Urinary bladder (tissue), 4 donors: ENCODE measurements around the gene IKZF3. TPM values are rescaled to one million over a fixed set of nuclear protein-coding genes. Genes with fewer than 3 reads are reported as not detected.

Experiments
- DNase-seq: peaks from one replicate; pipeline ENCODE4 v3.0.0-alpha.2; 2015; ENCODE audit errors: extremely low spot score
- H3K27ac ChIP-seq: one replicate; pipeline ENCODE4 v1.5.1; 2013; ENCODE audit warnings: low read depth, mild to moderate bottlenecking, moderate library complexity
- H3K36me3 ChIP-seq: one replicate; pipeline ENCODE4 v1.6.1; 2013; ENCODE audit warnings: mild to moderate bottlenecking, moderate library complexity; ENCODE audit not compliant: insufficient read depth
- H3K4me1 ChIP-seq: one replicate; pipeline ENCODE4 v1.6.1; 2013; ENCODE audit warnings: mild to moderate bottlenecking, moderate library complexity; ENCODE audit not compliant: insufficient read depth
- H3K4me3 ChIP-seq: one replicate; pipeline ENCODE4 v1.5.1; 2013; ENCODE audit warnings: low read depth, low read length
- WGBS: extraction: QIAGEN DNeasy Blood & Tissue Kit; methylation state at CpG from one replicate; pipeline ENCODE4 v1.1.7; 2013; 5-methylcytosine and 5-hydroxymethylcytosine counted together
- polyA plus RNA-seq: library from polyadenylated mRNA; stranded (reverse); fragments of 200-250 nt; gene quantifications from one replicate; pipeline ENCODE4 v1.2.3, GENCODE V29; 2013
- total RNA-seq: library from RNA; depleted of rRNA; stranded (reverse); fragments of >200 nt; gene quantifications from one replicate; pipeline ENCODE4 v1.2.3, GENCODE V29; 2014
- donor health status: healthy with polysubstance abuse.
- donor health status: healthy.

IKZF3 gene
- total and polyA plus RNA-seq, 2 donors: 0.58 to 1.2 TPM

DNA sequence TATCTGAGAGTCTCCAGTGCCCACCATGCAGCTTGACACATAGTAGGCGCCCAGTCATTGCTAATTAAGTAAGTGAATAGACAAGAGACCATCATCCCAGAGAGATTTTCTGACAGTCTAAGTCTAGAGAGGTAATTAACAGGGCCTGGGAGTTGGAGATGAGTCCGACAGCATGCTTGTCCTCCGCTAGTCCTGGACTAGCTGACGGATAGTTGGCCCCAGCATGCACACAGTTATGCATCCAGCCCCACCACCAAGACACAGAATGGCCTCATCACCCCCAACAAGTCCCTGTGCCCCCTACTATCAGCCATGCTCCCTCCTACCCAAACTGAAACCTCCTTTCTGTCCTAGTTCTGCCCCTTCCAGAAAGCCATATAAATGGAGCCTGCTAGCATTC lies 116.4 kb downstream of the IKZF3 start:
- WGBS: 90% methylated on average over 4 of the region's 4 CpGs
- Histone ChIP-seq H3K27ac (no peak overlapping the region), H3K4me1 (no peaks in the 10 kb centered on the region), H3K36me3 (no peaks in the 10 kb centered on the region), H3K4me3 (no peak overlapping the region)
- DNase-seq: no peak

DNA sequence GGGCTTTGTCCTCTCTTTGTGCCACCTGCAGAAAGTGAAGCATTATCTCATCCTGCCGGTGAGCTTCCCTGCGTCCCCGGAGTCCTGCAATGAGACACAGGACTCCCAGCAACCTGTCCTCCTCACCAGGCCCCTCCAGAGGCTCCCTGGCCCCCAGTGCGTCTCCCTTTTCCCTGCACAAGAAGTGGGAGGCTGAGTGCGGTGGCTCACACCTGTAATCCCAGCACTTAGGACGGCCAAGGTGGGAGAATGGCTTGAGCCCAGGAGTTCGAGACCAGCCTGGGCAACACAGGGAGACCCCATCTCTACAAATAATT lies 118.0 kb downstream of the IKZF3 start:
- DNase-seq: no peak

DNA sequence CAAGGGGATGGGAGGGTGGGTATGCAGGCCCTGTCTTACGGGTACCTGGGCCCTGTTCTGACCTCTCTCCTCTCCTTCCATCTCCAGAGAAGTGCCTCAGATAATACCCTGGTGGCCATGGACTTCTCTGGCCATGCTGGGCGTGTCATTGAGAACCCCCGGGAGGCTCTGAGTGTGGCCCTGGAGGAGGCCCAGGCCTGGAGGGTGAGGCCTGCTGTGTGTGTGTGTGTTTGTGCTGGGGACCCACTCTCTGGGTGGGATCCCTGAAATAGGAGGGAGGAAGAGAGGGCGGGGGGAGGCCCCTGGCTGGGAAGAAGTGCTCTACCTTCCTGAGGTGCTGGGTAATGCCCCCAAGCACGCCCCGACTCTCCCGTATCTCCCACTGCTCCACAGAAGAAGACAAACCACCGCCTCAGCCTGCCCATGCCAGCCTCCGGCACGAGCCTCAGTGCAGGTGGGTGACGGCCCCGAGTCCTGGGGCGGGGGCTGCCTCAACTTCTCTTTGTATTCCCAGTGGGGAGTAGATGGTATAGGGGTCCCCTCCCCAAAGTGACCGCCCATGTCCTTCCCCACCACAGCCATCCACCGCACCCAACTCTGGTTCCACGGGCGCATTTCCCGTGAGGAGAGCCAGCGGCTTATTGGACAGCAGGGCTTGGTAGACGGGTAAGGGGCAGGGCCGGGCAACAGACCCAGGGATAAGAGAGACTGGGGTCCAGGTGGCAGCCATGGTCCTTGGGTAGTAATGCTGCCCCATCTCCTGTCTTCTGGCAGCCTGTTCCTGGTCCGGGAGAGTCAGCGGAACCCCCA lies 118.6 kb downstream of the IKZF3 start:
- no peak for DNase-seq
- no peak overlapping the region for H3K4me3 ChIP-seq
- H3K27ac ChIP-seq: no peak overlapping the region
- no peaks in the 10 kb centered on the region for H3K36me3 ChIP-seq
- H3K4me1 ChIP-seq: no peaks in the 10 kb centered on the region
- WGBS: 94% methylated on average over 23 of the region's 23 CpGs

More for the DNA sequence above, 118.0 kb downstream of the IKZF3 start:
- no peaks in the 10 kb centered on the region for H3K4me1 ChIP-seq
- 93% methylated on average over 7 of the region's 7 CpGs for WGBS
- H3K36me3 ChIP-seq: no peaks in the 10 kb centered on the region
- H3K27ac ChIP-seq: no peak overlapping the region
- H3K4me3 ChIP-seq: no peak overlapping the region

DNA sequence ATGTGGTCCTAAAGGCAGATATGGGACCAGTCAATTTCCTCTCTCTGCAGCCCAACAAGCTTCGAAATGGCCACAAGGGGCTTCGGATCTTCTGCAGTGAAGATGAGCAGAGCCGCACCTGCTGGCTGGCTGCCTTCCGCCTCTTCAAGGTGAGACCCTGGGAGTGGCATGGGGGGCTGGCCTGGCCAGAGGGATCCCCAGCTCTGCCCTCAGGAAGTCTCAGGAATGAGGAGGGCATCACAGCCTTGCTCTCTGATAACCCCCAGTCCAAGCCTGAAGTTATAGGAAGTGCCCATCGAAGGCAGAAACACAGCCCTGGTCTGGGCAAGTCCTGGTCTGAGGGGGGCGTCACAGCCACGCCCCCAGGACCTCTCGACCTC lies 119.3 kb downstream of the IKZF3 start:
- no peaks in the 10 kb centered on the region for H3K4me1 ChIP-seq
- no peak overlapping the region for H3K4me3 ChIP-seq
- no peak for DNase-seq
- no peaks in the 10 kb centered on the region for H3K36me3 ChIP-seq
- no peak overlapping the region for H3K27ac ChIP-seq
- 74% methylated on average over 8 of the region's 8 CpGs for WGBS

DNA sequence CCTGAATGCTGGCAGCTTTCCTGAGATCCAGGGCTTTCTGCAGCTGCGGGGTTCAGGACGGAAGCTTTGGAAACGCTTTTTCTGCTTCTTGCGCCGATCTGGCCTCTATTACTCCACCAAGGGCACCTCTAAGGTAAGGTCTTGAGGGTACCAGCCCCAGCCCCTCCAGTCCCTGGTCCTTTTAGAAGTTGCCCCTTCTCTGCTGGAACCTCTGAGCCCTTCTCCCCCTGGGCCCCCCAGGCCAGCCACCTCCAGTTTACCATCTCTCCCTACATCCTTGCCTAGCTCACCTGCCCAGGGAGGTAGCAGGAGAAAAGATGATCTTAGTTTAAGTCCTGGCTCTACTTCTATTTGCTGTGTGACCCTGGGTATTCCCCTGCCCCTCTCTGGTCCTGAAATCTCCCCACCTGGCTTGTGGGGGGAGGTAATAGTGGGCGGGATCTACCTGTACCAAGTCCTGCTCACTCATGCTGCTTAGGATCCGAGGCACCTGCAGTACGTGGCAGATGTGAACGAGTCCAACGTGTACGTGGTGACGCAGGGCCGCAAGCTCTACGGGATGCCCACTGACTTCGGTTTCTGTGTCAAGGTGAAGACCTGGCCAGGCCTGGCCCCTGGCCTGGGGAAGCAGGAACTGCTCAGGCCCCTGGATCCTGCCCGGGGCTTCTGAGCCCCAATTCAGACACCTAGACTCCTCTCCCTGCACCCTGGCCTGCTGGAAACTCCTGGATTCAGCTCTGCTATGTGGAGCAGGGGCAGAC lies 119.9 kb downstream of the IKZF3 start:
- no peak for DNase-seq
- Histone ChIP-seq H3K27ac (no peak overlapping the region), H3K36me3 (no peaks in the 10 kb centered on the region), H3K4me1 (no peaks in the 10 kb centered on the region), H3K4me3 (no peak overlapping the region)
- 83% methylated on average over 16 of the region's 16 CpGs for WGBS

DNA sequence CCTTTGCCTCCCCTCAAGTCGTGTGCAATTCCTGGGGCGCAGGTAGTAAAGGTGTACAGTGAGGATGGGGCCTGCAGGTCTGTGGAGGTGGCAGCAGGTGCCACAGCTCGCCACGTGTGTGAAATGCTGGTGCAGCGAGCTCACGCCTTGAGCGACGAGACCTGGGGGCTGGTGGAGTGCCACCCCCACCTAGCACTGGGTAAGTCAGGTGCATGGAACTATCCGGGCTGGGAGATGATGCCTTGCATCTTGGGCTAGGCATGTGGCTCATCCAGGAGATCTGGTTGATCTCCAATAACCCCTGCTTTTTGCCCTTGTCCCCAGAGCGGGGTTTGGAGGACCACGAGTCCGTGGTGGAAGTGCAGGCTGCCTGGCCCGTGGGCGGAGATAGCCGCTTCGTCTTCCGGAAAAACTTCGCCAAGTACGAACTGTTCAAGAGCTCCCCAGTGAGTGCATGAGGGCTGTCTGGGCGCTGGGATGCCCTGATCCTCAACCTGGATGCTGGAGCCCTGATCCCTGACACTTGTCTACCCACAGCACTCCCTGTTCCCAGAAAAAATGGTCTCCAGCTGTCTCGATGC lies 121.2 kb downstream of the IKZF3 start:
- no peaks in the 10 kb centered on the region for H3K4me1 ChIP-seq
- H3K27ac ChIP-seq: no peak overlapping the region
- H3K4me3 ChIP-seq: no peak overlapping the region
- 83% methylated on average over 21 of the region's 21 CpGs for WGBS
- DNase-seq: no peak
- no peaks in the 10 kb centered on the region for H3K36me3 ChIP-seq

DNA sequence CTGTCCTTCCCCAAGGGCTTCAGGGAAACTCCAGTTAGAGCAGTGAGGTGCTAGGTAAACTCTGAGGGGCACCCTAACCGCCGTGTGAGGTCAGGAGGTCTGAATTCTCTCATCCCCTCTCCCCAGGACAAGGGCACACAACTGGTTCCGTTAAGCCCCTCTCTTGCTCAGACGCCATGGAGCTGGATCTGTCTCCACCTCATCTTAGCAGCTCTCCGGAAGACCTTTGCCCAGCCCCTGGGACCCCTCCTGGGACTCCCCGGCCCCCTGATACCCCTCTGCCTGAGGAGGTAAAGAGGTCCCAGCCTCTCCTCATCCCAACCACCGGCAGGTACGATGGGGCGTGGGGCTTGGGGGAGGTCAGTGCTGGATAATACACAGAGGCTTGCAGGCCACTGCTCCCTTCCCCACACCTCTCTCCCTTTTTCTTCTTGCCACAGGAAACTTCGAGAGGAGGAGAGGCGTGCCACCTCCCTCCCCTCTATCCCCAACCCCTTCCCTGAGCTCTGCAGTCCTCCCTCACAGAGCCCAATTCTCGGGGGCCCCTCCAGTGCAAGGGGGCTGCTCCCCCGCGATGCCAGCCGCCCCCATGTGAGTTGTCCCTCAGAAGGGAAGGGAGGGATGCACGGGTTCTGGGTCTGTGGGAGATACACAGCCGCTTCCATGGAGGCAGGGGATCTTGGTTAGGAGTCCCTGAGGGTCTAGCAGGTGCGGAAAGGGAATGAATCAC lies 121.8 kb downstream of the IKZF3 start:
- H3K4me1 ChIP-seq: no peaks in the 10 kb centered on the region
- H3K27ac ChIP-seq: no peak overlapping the region
- H3K36me3 ChIP-seq: no peaks in the 10 kb centered on the region
- 84% methylated on average over 18 of the region's 18 CpGs for WGBS
- DNase-seq: no peak
- no peak overlapping the region for H3K4me3 ChIP-seq

DNA sequence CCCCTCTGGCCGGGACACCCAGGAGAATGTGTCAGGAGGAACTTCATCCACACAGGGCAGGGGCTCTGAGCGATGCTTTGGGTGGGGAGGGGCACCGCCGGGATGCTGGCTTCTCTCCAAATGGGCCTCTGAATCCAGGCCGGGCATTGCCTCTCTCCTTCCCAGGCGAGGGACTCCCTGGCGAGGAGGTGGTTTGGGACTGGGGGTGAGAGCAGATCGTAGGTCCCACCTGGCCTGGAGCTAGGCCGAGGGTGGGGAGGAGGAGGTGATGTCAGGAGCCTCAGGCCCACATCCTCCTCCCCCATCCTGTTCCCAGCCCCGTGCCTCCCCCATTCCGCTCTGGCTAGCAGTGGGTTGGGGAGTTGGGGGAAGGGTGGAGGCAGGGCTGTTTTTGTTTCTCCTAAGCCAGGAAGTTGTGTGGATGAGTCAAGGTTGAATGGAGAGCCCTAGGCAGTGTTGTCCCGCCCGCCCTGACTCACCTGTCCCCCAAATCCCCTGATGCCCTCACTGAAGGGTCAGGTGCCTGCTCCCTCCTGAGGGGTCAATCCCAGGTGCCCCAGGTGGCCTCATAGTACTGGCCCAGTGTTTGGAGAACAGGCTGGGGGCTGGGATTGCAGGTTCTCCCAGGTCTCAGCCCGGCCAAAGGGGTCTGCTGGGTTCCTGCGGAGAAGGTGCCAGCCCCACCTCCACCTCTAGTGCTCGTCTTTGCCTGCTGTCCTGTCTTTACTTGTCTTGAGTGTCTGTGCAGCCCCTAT lies 123.6 kb downstream of the IKZF3 start:
- Histone ChIP-seq H3K4me1 (no peaks in the 10 kb centered on the region), H3K4me3 (no peak overlapping the region), H3K27ac (peak overlapping the region; percentile 79), H3K36me3 (no peaks in the 10 kb centered on the region)
- WGBS: 33% methylated on average over 16 of the region's 16 CpGs
- no peak for DNase-seq

DNA sequence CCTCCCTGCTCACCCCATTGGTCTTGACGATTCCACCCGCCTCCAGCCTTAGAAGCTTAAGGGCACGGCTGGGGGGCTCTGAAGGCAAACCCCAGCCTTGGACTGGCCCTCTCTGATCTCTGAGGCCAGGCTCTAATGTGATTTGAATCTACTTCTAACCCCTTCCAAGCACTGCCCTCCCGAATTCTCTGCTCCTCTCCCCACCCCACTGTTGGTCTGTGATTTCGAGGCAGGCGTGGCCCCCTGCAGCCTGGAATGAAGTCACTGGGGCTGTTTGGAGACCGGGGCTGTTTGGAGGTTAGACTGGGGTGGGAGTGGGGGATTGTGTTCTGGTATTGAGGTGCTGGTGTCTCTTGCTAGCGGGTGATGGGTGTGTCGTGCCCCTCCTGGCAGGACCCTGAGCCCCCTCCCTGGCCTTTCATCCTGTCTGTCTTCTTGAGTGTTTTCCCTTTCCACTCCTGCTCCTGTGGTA lies 124.2 kb downstream of the IKZF3 start:
- Histone ChIP-seq H3K36me3 (no peaks in the 10 kb centered on the region), H3K4me1 (no peaks in the 10 kb centered on the region), H3K4me3 (no peak overlapping the region), H3K27ac (peak overlapping the region; percentile 79)
- WGBS: 30% methylated on average over 9 of the region's 9 CpGs
- no peak for DNase-seq

DNA sequence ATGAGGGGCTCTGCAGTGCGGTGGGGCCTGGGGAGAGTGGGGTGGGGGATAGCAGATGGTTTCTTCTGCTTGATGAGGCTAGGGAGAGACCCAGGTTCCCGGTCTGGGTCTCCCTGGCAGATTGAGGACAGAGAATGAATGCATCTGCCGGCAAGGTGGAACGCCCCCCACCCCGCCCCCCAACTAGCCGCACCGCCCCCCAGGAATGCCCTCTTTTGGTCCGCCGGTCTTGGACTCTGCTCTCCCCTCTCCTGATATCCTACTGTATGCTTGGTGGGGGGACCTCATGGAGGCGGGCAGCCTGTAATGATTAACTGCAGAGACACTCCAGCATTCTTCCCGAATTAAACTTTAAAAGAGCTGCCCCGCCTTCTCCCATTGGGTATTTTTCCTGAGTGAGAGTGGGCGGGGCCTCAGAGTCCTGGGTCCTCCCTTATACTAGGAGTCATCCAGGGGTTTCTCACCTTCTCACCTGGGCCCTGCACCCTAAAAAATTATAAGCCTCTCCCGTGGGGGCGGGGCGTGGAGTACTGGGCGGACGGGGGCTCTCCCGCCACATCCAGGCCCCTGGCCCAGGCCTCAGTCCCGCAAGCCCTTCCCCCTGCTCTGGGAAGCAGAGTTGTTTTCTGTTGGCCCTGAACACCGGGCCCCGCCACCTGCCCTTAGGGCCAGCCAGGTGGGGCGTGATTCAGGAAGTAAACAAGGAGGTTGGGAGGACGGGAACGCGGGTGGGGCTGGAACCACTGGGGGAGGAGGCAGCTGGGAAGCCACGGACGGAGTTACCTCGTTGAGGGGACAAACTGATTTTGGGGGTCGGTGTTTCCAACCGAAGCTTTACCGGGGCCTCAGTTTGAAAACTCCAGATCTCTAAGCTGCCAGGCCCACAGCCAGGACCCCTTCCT lies 124.9 kb downstream of the IKZF3 start:
- 7% methylated on average over 32 of the region's 32 CpGs for WGBS
- H3K27ac ChIP-seq: peak overlapping the region; percentile 79
- H3K4me1 ChIP-seq: no peaks in the 10 kb centered on the region
- H3K36me3 ChIP-seq: no peaks in the 10 kb centered on the region
- peak overlapping the region; percentile 23 for H3K4me3 ChIP-seq
- no peak for DNase-seq

DNA sequence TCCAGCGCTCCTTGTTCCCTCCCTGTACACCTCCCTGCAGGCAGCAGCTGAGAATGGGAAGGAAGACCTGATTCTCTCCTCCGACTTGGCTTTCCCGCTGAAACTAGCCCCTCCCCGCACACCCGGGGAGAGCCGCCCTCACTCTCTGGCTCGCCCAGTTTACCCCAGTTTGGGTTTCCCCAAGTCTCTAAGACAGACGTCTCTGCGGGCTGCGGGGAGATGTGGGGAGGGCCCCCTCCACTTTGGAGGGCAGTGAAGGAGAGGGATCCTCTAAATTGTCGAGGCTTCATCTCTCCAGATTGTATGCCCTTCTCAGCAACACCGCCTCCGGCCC lies 125.6 kb downstream of the IKZF3 start:
- H3K27ac ChIP-seq: peak overlapping the region; percentile 63
- no peak for DNase-seq
- 2% methylated on average over 13 of the region's 13 CpGs for WGBS

DNA sequence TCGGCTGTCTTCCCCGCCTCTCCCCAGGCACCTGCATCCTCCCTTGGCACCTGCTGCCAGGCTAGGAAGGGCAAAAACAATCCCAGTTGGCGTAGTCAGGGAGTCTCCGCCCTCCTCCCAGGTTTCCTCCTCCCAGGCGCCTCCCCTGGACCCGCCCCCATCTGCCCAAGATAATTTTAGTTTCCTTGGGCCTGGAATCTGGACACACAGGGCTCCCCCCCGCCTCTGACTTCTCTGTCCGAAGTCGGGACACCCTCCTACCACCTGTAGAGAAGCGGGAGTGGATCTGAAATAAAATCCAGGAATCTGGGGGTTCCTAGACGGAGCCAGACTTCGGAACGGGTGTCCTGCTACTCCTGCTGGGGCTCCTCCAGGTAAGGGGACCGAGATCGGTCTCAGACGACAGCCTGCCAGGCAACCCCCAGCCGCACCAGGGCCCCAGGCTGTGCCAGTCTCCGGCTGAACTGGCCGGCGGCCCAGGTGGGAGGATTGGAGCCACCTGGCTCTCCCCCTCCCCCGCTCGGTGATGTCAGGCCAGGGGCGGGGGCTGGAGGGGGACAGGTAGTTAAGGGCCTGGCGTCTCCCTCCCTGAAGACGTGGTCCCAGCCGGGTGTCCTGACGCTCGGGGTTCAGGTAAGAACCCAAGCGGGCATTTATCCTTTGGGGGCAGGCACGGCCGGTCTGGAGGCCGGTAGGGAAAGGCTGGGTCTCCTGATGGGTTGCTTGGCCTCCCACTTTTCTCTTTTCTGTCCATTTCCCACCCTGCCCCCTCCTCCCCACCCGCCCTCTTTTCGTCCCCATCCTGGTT lies 126.1 kb downstream of the IKZF3 start, which contains the start of gene GRB7:
Gene GRB7, plus strand, starts transcription at position 179 of the 808 bp plus-strand sequence. CDS start 4,364 bp downstream, outside the sequence.
- WGBS: 7% methylated on average over 34 of the region's 34 CpGs

More for the DNA sequence above, 125.6 kb downstream of the IKZF3 start:
- H3K4me3 ChIP-seq: peak overlapping the region; percentile 23
- H3K36me3 ChIP-seq: no peaks in the 10 kb centered on the region
- no peaks in the 10 kb centered on the region for H3K4me1 ChIP-seq

More for the DNA sequence above, 126.1 kb downstream of the IKZF3 start, which contains the start of gene GRB7:
- Histone ChIP-seq H3K36me3 (no peaks in the 10 kb centered on the region), H3K4me3 (peak within 1 kb of the TSS; percentile 23), H3K4me1 (no peaks in the 10 kb centered on the region), H3K27ac (peak within 1 kb of the TSS; percentile 63)
- no peak for DNase-seq
